Thyroid gland (tissue), 4 donors: ENCODE results near the gene ACIN1.

ENCODE experiments used
- POLR2A ChIP-seq, 2 donors: fragments of 450-650 bp; IDR thresholded peaks; one replicate each; pipeline ENCODE4 v1.6.1; 2017; ENCODE audit warnings: antibody characterized with exemption in 2 of 2, mild to moderate bottlenecking in 2 of 2, moderate library complexity in 1 of 2
- TF ChIP-seq, protein P1 (sequence below), 6 experiments: fragments of 200-600 bp in 3 of 6; fragments of 450-650 bp in 3 of 6; sonication (generic) in 3 of 6; IDR thresholded peaks; one replicate each; pipeline ENCODE4 v1.5.1; 2016 to 2019; ENCODE audit warnings: antibody characterized with exemption in 6 of 6, mild to moderate bottlenecking in 2 of 6, inconsistent platforms in 1 of 6, moderate library complexity in 1 of 6

DNA sequence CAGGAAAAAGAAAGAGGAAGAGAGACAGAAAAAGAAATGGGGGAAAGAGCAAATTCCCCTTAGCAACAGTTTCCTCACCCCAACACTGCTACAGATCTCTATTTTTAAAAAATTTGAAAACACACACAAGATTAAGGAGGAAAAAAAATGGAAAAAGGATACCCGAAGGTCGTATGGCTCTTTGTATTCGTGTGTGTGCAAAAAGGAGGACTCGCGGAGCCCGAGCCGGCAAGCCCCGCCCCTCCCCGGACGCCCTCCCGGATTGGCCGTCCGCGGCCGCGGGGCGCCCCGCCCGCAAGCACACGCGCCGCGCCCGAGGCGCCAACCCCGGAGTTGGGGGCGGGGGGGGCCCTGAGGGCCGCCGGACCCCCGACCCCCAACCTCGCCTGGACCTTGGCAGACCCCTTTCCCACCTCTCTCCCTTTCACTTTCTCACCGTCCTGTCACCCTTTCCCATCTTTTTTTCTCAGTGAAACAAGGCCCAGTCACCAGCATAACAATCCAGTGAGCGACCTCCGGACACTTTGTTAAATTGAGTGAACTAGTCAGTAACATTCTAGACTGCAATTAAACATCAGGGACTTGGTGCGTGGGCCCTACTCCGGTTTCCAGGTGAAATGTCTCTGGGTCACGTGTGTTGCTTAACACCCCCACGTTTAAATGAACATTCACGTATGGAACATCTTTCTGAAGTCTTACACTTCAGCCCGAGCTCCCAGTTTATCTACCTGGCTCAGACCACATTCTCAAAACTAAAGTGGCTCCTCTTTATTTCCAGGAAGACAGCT lies 84.8 kb downstream of the ACIN1 start, which contains the start of gene C14orf93:
- TF ChIP-seq, protein P1, sequence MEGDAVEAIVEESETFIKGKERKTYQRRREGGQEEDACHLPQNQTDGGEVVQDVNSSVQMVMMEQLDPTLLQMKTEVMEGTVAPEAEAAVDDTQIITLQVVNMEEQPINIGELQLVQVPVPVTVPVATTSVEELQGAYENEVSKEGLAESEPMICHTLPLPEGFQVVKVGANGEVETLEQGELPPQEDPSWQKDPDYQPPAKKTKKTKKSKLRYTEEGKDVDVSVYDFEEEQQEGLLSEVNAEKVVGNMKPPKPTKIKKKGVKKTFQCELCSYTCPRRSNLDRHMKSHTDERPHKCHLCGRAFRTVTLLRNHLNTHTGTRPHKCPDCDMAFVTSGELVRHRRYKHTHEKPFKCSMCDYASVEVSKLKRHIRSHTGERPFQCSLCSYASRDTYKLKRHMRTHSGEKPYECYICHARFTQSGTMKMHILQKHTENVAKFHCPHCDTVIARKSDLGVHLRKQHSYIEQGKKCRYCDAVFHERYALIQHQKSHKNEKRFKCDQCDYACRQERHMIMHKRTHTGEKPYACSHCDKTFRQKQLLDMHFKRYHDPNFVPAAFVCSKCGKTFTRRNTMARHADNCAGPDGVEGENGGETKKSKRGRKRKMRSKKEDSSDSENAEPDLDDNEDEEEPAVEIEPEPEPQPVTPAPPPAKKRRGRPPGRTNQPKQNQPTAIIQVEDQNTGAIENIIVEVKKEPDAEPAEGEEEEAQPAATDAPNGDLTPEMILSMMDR (IDR thresholded peaks at IDR 0.05) = no peak
- peak in 1 of 2 donors; percentile 65 for TF ChIP-seq POLR2A (IDR thresholded peaks at IDR 0.05)
